ENCODE measurements around the gene ZNF865. TPM values are rescaled to one million over a fixed set of nuclear protein-coding genes. Genes with fewer than 3 reads are reported as not detected.

ZNF865 gene
- polyA plus RNA-seq, 1 experiment = 0.88 TPM

DNA sequence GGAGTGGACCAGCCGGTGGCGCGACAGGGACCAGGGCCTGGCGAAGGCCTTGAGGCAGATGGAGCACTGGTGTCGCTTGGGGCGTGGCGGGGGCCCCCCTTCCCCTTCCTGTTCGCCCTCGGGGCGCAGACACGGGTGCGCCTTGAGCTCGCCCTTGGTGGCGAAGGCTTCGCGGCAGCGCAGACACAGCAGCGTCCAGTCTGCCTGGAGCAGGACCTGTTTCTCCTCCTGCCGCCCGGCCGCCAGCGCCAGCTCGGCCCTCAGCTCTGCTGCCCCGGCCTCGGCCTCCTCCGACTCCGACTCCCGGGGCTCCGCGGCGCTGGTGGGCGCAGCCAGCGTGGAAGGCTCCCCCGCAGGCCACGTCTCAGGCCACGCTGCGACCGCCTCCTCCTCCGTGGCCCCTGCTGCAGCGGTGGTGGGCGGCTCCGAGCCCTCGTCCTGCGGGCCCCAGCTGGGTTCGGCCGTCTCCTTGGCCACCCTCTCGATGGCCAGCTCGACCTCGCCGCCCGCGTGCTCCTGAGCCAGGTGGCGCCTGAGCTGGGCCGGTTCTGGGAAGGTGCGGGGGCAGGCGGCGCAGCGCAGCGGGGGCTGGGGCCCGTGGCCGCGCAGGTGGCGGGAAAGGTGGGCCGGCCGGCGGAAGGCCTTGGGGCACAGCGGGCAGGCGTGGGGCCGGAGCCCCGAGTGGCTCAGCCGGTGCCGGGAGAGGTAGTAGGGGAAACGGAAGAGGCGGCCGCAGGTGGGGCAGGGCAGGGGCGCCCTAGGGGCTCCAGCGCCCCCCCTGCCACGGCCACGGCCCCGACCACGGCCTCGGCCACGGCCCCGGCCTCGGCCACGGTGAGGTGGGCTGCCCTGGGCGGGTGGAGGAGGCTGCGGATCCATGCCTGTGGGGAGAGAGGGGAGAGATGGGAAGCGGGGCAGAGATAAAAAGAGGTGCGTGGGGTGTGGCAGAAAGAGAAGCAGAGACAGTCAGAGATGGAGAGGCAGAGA, 26.4 kb upstream of the ZNF865 start:
- peak overlapping the region; percentile 96 for H3K4me3 ChIP-seq (ENCODE audit: low read depth, low read length)
- no peak overlapping the region for H3K27ac ChIP-seq (ENCODE audit: low read depth, low read length)
- ChIA-PET POLR2A (no interaction called here), CTCF (no interaction called here)
- no peaks in the 10 kb centered on the region for H3K27me3 ChIP-seq (ENCODE audit: control insufficient read depth, insufficient read depth, low read length)
- no peak for DNase-seq (ENCODE audit: low read depth, low spot score)
- TF ChIP-seq, protein P1, sequence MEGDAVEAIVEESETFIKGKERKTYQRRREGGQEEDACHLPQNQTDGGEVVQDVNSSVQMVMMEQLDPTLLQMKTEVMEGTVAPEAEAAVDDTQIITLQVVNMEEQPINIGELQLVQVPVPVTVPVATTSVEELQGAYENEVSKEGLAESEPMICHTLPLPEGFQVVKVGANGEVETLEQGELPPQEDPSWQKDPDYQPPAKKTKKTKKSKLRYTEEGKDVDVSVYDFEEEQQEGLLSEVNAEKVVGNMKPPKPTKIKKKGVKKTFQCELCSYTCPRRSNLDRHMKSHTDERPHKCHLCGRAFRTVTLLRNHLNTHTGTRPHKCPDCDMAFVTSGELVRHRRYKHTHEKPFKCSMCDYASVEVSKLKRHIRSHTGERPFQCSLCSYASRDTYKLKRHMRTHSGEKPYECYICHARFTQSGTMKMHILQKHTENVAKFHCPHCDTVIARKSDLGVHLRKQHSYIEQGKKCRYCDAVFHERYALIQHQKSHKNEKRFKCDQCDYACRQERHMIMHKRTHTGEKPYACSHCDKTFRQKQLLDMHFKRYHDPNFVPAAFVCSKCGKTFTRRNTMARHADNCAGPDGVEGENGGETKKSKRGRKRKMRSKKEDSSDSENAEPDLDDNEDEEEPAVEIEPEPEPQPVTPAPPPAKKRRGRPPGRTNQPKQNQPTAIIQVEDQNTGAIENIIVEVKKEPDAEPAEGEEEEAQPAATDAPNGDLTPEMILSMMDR (IDR thresholded peaks at IDR 0.05; ENCODE audit: low read depth, low read length) = no peak
- H3K9me3 ChIP-seq (ENCODE audit: control insufficient read depth, insufficient read depth, low read length) = no peaks in the 10 kb centered on the region; the same call in 1 of the 2 replicates

DNA sequence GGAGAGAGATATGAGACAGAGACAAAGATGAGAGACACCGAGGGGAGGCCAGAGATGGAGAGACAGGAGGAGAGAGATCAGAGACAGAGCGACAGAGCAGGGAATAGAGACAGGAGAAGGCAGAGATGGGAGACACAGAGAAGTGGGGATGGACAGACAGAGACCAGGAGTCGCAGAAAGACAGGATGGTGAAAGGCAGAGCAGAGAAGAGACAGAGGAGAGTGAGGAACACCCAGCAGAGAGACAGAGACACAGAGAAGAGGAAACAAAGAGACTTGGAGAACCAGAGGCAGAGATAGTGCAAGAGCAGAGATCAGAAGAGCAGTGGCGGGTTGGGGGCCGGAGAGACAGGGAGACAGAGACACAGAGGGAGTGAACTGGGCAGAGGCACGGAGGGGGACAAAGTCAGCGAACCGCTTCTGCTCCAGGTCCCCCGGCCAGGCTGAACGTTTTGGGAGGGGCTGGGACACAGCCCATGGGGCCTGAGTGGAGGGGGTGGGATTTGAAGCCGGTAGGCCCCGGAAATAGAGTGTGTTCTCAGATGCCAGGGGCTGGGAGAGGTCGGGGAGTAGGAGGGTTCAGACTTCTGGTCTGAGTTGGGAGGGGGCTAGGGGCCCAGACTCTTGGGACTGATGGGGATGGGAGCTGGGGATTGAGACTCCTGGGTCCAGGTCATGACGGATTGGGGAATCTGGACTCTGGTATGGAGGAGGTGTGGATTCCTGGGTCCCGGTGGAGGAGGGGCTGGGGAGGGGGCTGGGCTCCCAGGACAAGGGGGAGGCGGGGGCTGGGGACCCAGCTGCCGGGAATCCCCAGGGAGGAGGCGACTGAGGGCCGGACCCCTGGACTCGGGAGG, 25.5 kb upstream of the ZNF865 start:
- Histone ChIP-seq H3K27ac (ENCODE audit: low read depth, low read length) (peak overlapping the region; percentile 73), H3K4me3 (ENCODE audit: low read depth, low read length) (peak overlapping the region; percentile 96), H3K27me3 (ENCODE audit: control insufficient read depth, insufficient read depth, low read length) (no peaks in the 10 kb centered on the region), H3K9me3 (ENCODE audit: control insufficient read depth, insufficient read depth, low read length) (no peaks in the 10 kb centered on the region; the same call in 1 of the 2 replicates)
- POLR2A ChIA-PET = interaction anchor here (0.5 to 3.1 kb wide), 5 partner anchors 19 to 1644 kb away, joined by 3 to 10 read pairs (median 4); partner anchors contain the start of genes FIZ1, SSC5D and ZNF524
- TF ChIP-seq, protein P1 (IDR thresholded peaks at IDR 0.05; ENCODE audit: low read depth, low read length) = no peak
- CTCF ChIA-PET = interaction anchor here (0.9 kb wide), 1 partner anchor 76 kb away, joined by 4 read pairs; no protein-coding TSS in a partner anchor
- DNase-seq (ENCODE audit: low read depth, low spot score) = no peak

DNA sequence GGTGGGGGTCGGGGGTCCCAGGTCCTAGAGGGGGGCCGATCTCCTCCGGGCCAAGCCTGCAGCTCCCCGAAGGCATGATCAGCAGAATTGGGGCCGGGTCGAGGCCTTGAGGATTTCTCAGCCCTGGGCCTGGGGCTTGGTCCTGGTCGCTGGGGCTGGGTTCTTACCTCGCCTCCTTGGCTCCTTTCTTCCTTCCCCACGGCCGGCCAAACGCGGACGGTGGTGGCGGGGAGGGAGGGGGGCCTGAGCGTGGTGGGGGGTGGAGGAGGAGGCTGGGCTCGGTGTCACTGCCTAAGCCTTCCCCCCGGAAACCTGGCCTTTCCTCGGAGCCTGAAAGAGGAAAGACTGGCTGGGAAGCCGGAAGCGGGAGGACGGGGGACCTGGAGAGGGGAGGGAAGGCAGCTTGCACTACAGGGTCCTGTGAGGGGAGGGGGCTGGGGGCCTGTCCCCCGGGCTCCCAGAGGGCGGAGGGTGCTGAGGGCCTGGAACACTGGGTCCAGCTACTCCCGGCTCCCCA, 24.8 kb upstream of the ZNF865 start, which contains the start of gene ZNF579:
Gene ZNF579, minus strand, starts transcription at position 221 of the 517 bp plus-strand sequence. CDS start 1,209 bp downstream, outside the sequence.
- Histone ChIP-seq H3K27me3 (ENCODE audit: control insufficient read depth, insufficient read depth, low read length) (no peaks in the 10 kb centered on the region), H3K27ac (ENCODE audit: low read depth, low read length) (peak within 1 kb of the TSS; percentile 73), H3K4me3 (ENCODE audit: low read depth, low read length) (peak within 1 kb of the TSS; percentile 96), H3K9me3 (ENCODE audit: control insufficient read depth, insufficient read depth, low read length) (no peaks in the 10 kb centered on the region; the same call in 1 of the 2 replicates)
- ChIA-PET CTCF (interaction anchor here (0.9 to 1.7 kb wide), 2 partner anchors 64 to 77 kb away, joined by 4 to 12 read pairs; no protein-coding TSS in a partner anchor), POLR2A (interaction anchor here (0.5 to 3.1 kb wide), 5 partner anchors 19 to 1645 kb away, joined by 3 to 10 read pairs (median 4); partner anchors contain the start of genes FIZ1, SSC5D and ZNF524)
- TF ChIP-seq, protein P1 (IDR thresholded peaks at IDR 0.05; ENCODE audit: low read depth, low read length) = no peak
- DNase-seq (ENCODE audit: low read depth, low spot score) = peak; percentile 78

DNA sequence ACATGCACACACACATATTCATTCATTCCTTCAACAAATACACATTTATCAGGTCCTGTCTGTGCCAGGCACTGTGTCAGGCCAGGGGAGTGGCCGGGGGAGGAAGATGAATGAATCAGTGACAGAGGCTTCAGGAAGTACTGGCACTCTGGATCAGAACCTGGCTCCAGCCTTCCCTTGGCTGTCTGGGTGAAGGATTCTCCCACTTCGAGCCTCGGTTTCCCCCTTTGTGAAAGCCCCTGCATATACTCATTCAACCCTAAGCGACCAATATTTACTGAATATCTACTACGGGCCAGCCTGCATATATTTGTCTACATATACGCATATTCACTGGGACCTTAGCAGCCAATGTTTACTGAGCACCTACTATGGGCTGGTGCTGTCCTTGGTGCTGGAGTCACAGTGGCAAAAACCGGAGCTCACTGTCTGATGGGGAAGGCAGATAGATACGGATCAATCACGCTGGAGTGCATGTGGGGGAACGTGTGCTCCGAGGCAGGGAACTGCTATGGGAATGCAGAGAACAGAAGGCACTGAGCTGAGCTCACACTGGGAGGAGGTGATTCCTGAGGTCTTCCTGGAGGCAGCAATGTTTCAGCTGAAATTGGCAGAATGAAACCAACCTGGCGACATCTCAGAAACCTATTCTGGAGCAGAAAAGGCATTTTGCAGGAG, 24.2 kb upstream of the ZNF865 start:
- Histone ChIP-seq H3K27ac (ENCODE audit: low read depth, low read length) (no peak overlapping the region), H3K27me3 (ENCODE audit: control insufficient read depth, insufficient read depth, low read length) (no peaks in the 10 kb centered on the region), H3K4me3 (ENCODE audit: low read depth, low read length) (peak overlapping the region; percentile 96), H3K9me3 (ENCODE audit: control insufficient read depth, insufficient read depth, low read length) (no peaks in the 10 kb centered on the region; the same call in 1 of the 2 replicates)
- ChIA-PET CTCF (interaction anchor here (1.3 to 1.7 kb wide), 3 partner anchors 24 to 78 kb away, joined by 3 to 12 read pairs (median 5); partner anchors contain the start of gene ZNF865), POLR2A (interaction anchor here (1.0 to 3.1 kb wide), 3 partner anchors 18 to 76 kb away, joined by 3 to 10 read pairs (median 4); partner anchors contain the start of genes FIZ1 and ZNF524)
- DNase-seq (ENCODE audit: low read depth, low spot score) = no peak
- TF ChIP-seq, protein P1 (IDR thresholded peaks at IDR 0.05; ENCODE audit: low read depth, low read length) = no peak

Measured in AG04450 (cell line).